CD14-positive monocyte (primary cell): ENCODE data around the gene ULK4. TPM values are rescaled to one million over a fixed set of nuclear protein-coding genes. Genes with fewer than 3 reads are reported as not detected.

Experiments
- DNase-seq, 3 donors: peaks; one replicate each; pipeline ENCODE4 v3.0.0-alpha.2; 2011 to 2022
- H2AFZ ChIP-seq: 2 replicates; pipeline ENCODE4 v1.6.0; 2012; ENCODE audit warnings: mild to moderate bottlenecking, low read depth, low read length, inconsistent platforms; ENCODE audit not compliant: insufficient read depth, poor library complexity, severe bottlenecking
- H3K27ac ChIP-seq, 2 donors: 1 replicate in 1 of 2; 2 replicates in 1 of 2; pipeline ENCODE4 v1.5.1; 2012 to 2013; ENCODE audit warnings: low read length in 2 of 2, control low read depth in 1 of 2, inconsistent platforms in 1 of 2, low read depth in 1 of 2, mild to moderate bottlenecking in 1 of 2
- H3K27me3 ChIP-seq, 2 donors: one replicate each; pipeline versions ENCODE4 v1.6.0 to v1.6.1; 2011 to 2013; ENCODE audit warnings: low read length in 2 of 2; ENCODE audit not compliant: control insufficient read depth in 2 of 2, insufficient read depth in 2 of 2
- H3K36me3 ChIP-seq, 2 donors: replicated peaks in 1 of 2; 1 replicate in 1 of 2; 2 replicates in 1 of 2; pipeline versions ENCODE4 v1.5.1 to v1.6.1; 2012 to 2013; ENCODE audit warnings: low read length in 2 of 2, control low read depth in 1 of 2, inconsistent platforms in 1 of 2, mild to moderate bottlenecking in 1 of 2; ENCODE audit not compliant: insufficient read depth in 2 of 2, control insufficient read depth in 1 of 2
- H3K4me1 ChIP-seq, 2 donors: 1 replicate in 1 of 2; 2 replicates in 1 of 2; pipeline versions ENCODE4 v1.5.1 to v1.6.1; 2012 to 2013; ENCODE audit warnings: low read length in 2 of 2, control low read depth in 1 of 2, inconsistent platforms in 1 of 2, mild to moderate bottlenecking in 1 of 2, moderate library complexity in 1 of 2; ENCODE audit not compliant: insufficient read depth in 2 of 2, control insufficient read depth in 1 of 2
- H3K4me2 ChIP-seq: replicated peaks from 2 replicates; pipeline ENCODE3; 2012; ENCODE audit warnings: low read length, moderate library complexity, mild to moderate bottlenecking; ENCODE audit not compliant: poor library complexity, severe bottlenecking; ENCODE audit errors: extremely low read depth
- H3K4me3 ChIP-seq, 3 experiments: fragments of 200-600 bp in 1 of 3; sonication (generic) in 1 of 3; replicated peaks in 1 of 3; 1 replicate in 2 of 3; 2 replicates in 1 of 3; pipeline ENCODE4 v1.5.1; 2011 to 2013; ENCODE audit warnings: low read length in 3 of 3, mild to moderate bottlenecking in 3 of 3, control low read depth in 2 of 3, low read depth in 2 of 3, inconsistent platforms in 1 of 3, moderate library complexity in 1 of 3
- H3K79me2 ChIP-seq: 2 replicates; pipeline ENCODE4 v1.6.0; 2012; ENCODE audit warnings: mild to moderate bottlenecking, control low read depth, inconsistent platforms, low read length, moderate library complexity; ENCODE audit not compliant: insufficient read depth
- H3K9ac ChIP-seq: 2 replicates; pipeline ENCODE4 v1.6.0; 2017; ENCODE audit warnings: low read length, mild to moderate bottlenecking; ENCODE audit not compliant: insufficient read depth, poor library complexity, severe bottlenecking
- H3K9me3 ChIP-seq, 2 donors: replicated peaks in 1 of 2; 1 replicate in 1 of 2; 2 replicates in 1 of 2; pipeline versions ENCODE4 v1.5.1 to v1.6.1; 2012 to 2013; ENCODE audit warnings: low read length in 2 of 2, control low read depth in 1 of 2; ENCODE audit not compliant: control insufficient read depth in 1 of 2, insufficient read depth in 1 of 2
- H4K20me1 ChIP-seq: 2 replicates; pipeline ENCODE4 v1.6.0; 2012; ENCODE audit warnings: mild to moderate bottlenecking, low read length, control low read depth, moderate library complexity; ENCODE audit not compliant: insufficient read depth
- H3K27ac Mint-ChIP-seq, 7 donors: one replicate each; pipeline ENCODE4 v1.8.0; 2020; ENCODE audit warnings: mild to moderate bottlenecking in 7 of 7, mixed read lengths in 7 of 7, moderate library complexity in 6 of 7, inconsistent platforms in 2 of 7
- H3K27me3 Mint-ChIP-seq, 3 donors: one replicate each; pipeline ENCODE4 v1.8.0; 2021 to 2022; ENCODE audit warnings: low read depth in 3 of 3, mild to moderate bottlenecking in 3 of 3, mixed read lengths in 3 of 3, moderate library complexity in 3 of 3, inconsistent platforms in 1 of 3
- H3K36me3 Mint-ChIP-seq, 2 donors: one replicate each; pipeline ENCODE4 v1.8.0; 2020; ENCODE audit warnings: mixed read lengths in 2 of 2, inconsistent platforms in 1 of 2, mild to moderate bottlenecking in 1 of 2
- H3K4me1 Mint-ChIP-seq: one replicate; pipeline ENCODE4 v1.8.0; 2020; ENCODE audit warnings: mild to moderate bottlenecking, mixed read lengths
- H3K4me3 Mint-ChIP-seq, 2 donors: one replicate each; pipeline ENCODE4 v1.8.0; 2020; ENCODE audit warnings: mild to moderate bottlenecking in 2 of 2, mixed read lengths in 2 of 2, moderate library complexity in 1 of 2
- H3K9me3 Mint-ChIP-seq, 7 donors: one replicate each; pipeline ENCODE4 v1.8.0; 2020 to 2022; ENCODE audit warnings: mixed read lengths in 7 of 7, mild to moderate bottlenecking in 6 of 7, moderate library complexity in 6 of 7, inconsistent platforms in 2 of 7
- CTCF ChIP-seq: fragments of 200-600 bp; IDR thresholded peaks from one replicate; pipeline ENCODE4 v1.8.0; 2022; ENCODE audit warnings: antibody characterized with exemption, mild to moderate bottlenecking
- WGBS: methylation state at CpG from one replicate; pipeline ENCODE4 v1.1.5; 2013; ENCODE audit warnings: missing lambda C conversion rate; ENCODE audit not compliant: insufficient coverage; 5-methylcytosine and 5-hydroxymethylcytosine counted together
- intact Hi-C, 2 donors: fragments of 100-400 bp; cut with micrococcal nuclease; formaldehyde crosslinking; loops; one replicate each; pipeline versions ENCODE4 v1.15.0 to v1.15.1; 2023
- polyA plus RNA-seq, 3 donors: library from polyadenylated mRNA; depleted of rRNA in 1 of 3; unstranded in 2 of 3; stranded (reverse) in 1 of 3; fragments of 300-500 nt in 2 of 3; fragments of >200 nt in 1 of 3; fragmentation: Illumina TruSeq in 2 of 3; gene quantifications; 1 replicate in 2 of 3; 2 replicates in 1 of 3; pipeline ENCODE4 v1.2.3, GENCODE V29; 2012 to 2021

ULK4 gene
- polyA plus RNA-seq, 3 donors = 6.7 to 14.0 (median 11.8) TPM

GRCh38 chr3:41320953-41321641 is 640.8 kb downstream of the ULK4 start:
- no peak overlapping the region for H3K4me2 ChIP-seq
- H3K27ac ChIP-seq = no peak overlapping the region
- 100% methylated on average over 1 of the region's 8 CpGs for whole genome bisulfite sequencing
- no peak overlapping the region for H3K4me3 ChIP-seq
- intact Hi-C loops = no loop called here
- Mint-ChIP-seq H3K36me3 (peaks cover 0 to 1% of the 10 kb centered on the region in 2 donors), H3K27me3 (peaks cover 0 to 1% (median 0%) of the 10 kb centered on the region in 3 donors), H3K27ac (no peak overlapping the region), H3K4me1 (no peaks in the 10 kb centered on the region), H3K4me3 (no peak overlapping the region), H3K9me3 (peaks cover 0 to 5% (median 0%) of the 10 kb centered on the region in 7 donors)
- H4K20me1 ChIP-seq = no peaks in the 10 kb centered on the region
- no peak overlapping the region for H2AFZ ChIP-seq
- H3K9ac ChIP-seq = no peak overlapping the region
- no peaks in the 10 kb centered on the region for H3K79me2 ChIP-seq
- H3K4me1 ChIP-seq = no peaks in the 10 kb centered on the region
- H3K27me3 ChIP-seq = no peaks in the 10 kb centered on the region
- DNase-seq = no peak
- no peaks in the 10 kb centered on the region for H3K36me3 ChIP-seq
- H3K9me3 ChIP-seq = no peaks in the 10 kb centered on the region
- TF ChIP-seq CTCF = no peak

GRCh38 chr3:41318520-41318919 is 643.4 kb downstream of the ULK4 start:
- Histone ChIP-seq H3K36me3 (no peaks in the 10 kb centered on the region), H3K4me3 (no peak overlapping the region), H2AFZ (no peak overlapping the region), H4K20me1 (no peaks in the 10 kb centered on the region), H3K27ac (no peak overlapping the region), H3K4me1 (no peaks in the 10 kb centered on the region), H3K4me2 (no peak overlapping the region), H3K27me3 (no peaks in the 10 kb centered on the region), H3K79me2 (no peaks in the 10 kb centered on the region), H3K9ac (no peak overlapping the region), H3K9me3 (no peaks in the 10 kb centered on the region)
- DNase-seq = no peak
- Mint-ChIP-seq H3K27me3 (peaks cover 0 to 4% (median 0%) of the 10 kb centered on the region in 3 donors), H3K27ac (no peak overlapping the region), H3K4me3 (no peak overlapping the region), H3K36me3 (peaks cover 0 to 1% of the 10 kb centered on the region in 2 donors), H3K9me3 (peaks cover 0 to 5% (median 2%) of the 10 kb centered on the region in 7 donors), H3K4me1 (no peaks in the 10 kb centered on the region)
- TF ChIP-seq CTCF = no peak
- WGBS = no CpG with 5 or more reads among the region's 2 CpGs
- intact Hi-C loops = no loop called here
